D341Med (cell line): Measurements from ENCODE around the gene TMCC2.
A peak's percentile ranks its signal among the peaks of the same experiment; 100 is the strongest.
"Not testable (repeated sequence)": the region's sequence is repeated elsewhere in the genome, so short reads cannot be mapped to it uniquely, and the experiment has no call there.

Experiments
- DNase-seq: peaks from one replicate; pipeline ENCODE4 v3.0.0; 2012; ENCODE audit warnings: low spot score

TMCC2 gene

DNA sequence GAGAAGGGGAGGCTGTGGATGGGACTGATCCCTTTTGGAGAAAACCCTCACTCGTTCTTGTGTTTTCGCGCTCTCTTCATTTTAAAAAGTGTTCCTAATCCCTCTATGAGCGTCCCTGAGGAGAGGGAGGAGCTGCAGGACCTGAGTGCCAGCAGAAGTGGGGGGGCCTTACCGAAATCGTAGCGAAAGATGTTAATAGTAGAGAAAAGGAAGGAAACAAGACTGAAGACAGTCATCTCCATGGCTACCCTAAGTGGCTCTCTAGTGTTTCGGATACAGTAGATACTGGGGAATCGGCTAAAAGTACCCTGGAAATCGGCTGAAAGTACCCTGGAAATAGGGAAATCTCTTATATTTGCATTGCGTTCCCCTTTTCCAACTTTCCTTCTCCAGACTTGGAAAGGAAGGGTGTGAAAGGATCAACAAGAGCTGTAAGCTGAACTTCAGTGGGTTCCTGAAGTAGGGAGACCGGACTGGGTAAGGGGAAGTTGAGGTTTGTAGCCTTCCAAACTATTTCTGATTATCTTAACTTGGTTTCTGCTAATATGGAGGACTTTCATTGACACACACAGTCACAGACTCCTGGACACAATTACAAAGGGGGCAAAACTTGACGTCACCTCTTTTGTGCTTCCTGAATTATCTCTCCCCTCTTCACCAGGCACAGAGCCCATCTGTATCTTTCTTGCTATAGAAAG, 15.8 kb upstream of the TMCC2 start:
- DNase-seq: no peak

DNA sequence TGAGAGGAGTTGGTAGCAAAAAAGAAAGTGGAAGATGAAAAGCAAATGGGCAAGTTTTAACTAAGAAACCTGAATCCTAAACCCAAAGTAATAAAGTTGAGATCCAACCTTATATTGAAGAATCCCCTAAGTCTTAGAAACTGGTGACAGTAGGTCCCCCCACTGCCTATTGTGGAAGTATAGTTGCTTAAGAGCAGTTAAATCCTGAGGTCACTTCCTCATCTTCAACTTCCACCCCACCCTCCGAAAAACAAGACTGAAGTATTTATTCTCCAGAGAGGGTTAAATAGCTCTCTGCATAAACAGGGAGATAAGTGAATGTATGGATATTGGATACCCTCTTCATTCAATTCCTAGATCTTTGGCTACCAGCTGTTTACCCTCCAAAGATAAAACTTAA, 13.0 kb upstream of the TMCC2 start:
- no peak for DNase-seq

DNA sequence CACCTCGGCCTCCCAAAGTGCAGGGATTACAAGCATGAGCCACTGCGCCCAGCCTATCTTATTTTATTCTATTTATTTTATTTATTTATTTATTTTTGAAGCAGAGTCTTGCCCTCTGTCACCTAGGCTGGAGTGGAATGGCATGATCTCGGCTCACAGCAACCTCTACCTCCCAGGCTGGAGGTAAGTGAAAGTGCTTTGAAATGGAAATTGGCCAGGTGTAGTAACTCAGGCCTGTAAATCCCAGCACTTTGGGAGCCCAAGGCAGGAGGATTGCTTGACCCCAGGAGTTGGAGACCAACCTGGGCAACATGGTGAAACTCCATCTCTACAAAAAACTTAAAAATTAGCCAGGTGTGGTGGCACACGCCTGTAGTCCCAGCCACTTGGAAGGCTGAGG, 11.2 kb upstream of the TMCC2 start:
- no peak for DNase-seq

DNA sequence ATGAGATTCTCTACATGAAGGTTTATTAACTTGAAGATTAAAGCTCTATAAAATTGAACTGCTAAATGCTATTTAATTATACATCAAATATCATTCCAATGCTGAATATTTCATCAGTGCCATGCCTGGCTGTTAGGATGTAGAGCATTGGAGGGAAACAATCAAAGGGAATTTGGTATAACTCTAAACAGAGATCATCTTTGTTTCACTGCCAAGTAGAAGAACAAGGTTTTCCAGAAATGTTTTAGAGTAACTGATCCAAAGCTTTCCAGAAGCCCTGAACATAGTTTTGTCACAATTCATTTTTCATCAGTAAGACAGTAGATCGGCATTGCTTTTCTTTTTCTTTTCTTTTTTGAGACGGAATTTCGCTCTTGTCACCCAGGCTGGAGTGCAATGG, 10.3 kb upstream of the TMCC2 start:
- no peak for DNase-seq

DNA sequence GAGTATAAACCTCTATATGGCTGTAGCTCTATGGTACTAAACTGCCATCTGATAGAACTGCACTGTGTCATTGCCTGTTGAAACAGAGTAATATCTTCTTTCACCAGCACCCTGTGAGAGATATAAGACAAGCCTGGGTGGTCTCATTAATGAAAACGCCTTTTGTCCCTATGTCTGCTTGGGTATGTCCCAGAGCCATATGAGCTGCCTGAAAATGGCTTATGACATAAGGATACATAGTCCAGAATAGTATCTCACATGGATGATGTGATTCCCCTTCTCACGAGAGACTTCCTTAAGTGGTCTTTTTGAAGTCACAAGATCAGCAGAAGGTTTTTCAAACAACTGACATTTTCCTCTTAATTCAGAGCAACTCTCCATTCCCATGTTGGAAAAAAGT, 7.3 kb upstream of the TMCC2 start:
- no peak for DNase-seq

DNA sequence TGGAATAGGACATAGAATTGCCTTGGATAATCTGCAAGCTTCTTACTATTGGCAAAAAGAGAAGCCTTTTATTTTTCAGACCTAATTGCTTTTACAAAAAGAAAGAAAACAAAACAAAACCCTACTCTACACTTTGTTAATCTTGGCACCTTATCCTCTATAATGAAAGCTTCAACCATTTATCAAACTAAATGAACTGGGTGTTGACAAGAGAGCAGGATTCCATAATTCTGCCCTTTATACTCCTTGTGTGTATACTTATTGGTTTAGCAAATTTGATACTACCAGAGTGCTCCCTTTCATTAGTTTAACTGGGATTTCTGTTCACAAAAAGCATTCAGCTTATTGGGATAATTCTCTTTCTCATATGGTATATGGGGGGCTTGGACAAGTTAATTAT, 3.0 kb upstream of the TMCC2 start:
- DNase-seq: no peak

DNA sequence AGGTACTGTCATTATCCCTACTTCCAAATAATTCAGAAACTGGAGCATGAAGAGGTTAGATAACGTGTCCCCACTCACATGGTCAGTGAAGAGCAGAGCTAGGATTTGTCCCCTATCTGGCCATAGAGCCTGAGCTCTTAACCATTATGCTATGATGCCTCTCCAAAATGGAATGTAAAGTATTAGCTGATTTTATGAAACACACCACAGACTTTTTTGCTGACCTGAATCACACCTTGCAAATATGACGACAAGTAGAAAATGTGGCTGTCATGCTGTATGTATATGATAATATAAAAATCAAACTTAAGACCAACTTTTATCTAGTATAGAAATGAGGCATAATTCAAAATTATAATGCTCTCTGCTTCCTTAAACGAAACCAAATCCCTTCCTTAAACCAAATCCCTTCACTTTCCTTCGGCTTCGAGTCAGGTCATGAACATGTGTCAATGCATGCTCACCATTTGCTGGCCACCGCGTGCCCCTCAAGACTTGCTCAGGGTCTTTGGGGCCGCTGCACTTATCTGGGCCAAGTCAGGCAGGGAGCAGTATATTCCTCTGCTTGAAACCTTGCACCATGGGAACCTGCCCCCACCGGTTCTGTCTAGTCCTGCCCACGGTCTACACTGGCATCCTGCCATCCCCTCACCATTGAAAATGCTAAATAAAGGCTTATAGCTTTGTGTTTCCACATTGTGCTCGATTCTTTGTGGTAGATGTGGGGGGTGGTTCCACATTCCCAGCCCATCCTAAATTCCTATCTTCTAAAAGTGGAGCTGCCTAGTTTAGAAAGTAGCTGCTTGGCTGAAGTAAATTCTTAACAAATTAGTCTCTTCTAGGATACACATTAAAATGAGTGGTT, 1.6 kb upstream of the TMCC2 start:
- DNase-seq: no peak

DNA sequence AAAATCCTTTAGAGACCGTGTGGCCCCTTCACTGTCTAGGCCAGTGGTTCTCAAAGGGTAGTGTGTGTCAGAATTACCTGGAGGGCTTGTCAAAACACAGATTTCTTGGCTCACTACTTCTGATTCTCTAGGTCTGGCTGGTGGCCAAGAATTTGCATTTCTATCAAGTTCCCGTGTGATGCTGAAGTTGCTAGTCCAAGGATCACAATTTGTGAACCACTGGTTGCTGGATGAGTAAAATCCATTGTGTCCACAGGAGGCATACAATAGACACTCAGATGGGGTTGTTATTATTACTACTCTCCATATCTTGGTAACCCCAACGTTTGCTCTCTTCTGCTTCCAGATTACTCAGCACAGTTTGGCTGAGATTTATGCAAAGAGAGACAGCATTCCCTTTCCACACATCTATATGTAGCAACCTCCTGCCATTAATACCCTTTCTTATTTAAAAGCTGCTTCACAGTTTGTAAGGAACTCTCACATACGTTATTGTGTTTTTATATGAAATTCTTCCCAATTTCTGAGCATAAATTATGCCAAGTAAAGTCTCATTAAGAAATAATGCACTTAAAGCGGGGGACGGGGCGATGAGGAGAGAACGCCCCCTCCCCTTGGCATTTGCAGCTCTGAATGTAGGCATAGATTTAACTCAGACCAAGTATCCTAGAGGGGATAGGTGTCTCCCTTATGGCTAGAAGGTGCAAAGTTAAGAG, 720 bp upstream of the TMCC2 start:
- DNase-seq: no peak

DNA sequence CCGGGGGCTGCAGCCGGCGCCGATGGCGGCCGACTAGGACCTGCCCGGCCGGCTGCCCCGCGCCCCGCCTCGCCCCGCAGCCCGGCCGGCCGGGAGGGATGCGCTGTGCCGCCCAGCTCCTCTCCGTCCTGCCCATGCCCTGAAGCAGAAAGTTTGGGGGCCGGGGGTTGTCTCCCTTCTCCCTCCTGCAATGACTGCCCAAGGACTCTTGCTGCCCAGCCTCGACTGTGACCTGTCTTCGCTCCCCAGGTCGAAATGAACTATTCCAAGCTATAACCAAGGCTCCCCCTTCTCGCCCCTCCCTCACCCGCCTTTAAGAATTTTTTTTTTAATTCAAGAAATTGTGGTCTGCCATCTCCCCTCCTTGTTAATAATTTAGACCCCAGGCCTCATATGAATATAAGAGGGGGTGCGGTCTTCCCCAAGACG, 361 bp downstream of the TMCC2 start:
- no peak for DNase-seq

DNA sequence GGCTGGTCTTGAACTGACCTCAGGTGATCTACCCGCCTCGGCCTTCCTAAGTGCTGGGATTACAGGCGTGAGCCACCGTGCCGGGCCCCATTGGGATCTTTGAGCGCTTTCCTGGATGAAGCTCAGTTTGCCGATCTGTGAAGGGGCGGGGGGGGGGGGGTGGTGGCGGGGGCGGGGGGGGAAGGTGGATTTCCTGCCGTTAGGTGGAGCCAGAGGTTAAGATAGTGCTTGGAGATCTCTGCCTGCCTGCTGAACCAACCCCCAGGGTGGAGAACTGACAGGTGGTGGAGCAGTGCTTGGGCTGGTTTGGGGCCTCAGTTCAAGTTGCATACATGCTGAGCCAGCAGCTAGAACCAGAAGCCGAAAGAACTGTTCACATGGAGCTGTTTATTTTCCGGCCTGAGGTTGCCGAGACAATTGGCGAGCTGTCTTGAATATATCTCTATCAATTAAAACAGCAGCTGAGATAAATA, 1.7 kb downstream of the TMCC2 start:
- peak; percentile 93 for DNase-seq

DNA sequence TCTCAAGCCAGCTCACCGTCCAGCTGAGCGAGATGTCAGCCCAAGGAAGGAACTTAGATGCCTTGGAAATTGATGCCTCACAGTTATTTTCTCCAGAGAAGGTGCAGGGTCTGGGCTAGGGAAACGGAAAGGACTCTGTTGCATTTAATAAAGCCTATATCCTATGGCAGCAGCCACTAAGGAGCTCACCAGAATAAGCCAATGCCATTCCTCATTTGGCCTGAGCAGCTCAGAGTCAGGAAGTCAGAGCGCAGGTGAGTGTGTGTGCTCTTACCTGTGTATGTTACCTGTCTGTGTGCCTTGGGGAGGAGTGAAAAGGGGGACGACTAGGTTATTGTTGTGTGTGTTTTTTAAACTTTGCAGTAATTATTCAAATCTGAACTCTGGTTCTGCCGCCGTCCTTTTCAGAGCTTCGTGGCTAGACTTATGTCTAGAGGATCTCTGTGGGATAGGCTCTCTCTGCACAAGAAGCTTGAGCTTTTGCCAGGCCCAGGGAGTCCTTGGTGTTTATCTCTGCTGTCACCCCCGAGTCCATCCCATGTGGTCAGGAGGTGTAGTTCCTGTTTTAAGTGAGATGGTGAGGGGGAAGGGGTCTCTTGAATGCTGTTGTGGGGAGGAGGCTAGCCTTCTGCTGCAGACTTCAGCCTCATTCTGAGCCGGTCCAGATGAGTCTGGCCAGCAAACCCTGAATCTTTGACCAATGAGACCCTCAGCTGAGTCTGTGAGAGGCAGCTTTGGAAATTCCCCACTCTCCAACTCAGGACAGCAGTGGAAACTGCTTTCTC, 2.4 kb downstream of the TMCC2 start:
- no peak for DNase-seq

DNA sequence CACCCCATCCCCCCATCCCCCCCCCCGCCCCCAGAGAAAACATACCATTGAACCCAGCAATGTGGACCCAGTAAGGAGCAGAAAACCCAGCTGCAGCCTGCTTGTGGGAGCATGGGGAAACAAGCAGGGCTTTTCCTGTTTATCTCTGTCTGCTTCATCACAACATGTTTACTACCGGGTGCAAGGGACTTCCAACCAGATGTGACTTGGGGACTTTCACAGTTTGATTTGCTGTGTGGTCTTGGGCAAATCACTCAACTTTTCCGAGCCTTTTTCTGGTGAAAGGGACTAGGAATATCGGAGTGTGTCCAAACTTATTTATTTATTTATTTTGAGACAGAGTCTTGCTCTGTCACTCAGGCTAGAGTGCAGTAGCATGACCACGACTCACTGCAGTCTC, 3.2 kb downstream of the TMCC2 start:
- DNase-seq: no peak

DNA sequence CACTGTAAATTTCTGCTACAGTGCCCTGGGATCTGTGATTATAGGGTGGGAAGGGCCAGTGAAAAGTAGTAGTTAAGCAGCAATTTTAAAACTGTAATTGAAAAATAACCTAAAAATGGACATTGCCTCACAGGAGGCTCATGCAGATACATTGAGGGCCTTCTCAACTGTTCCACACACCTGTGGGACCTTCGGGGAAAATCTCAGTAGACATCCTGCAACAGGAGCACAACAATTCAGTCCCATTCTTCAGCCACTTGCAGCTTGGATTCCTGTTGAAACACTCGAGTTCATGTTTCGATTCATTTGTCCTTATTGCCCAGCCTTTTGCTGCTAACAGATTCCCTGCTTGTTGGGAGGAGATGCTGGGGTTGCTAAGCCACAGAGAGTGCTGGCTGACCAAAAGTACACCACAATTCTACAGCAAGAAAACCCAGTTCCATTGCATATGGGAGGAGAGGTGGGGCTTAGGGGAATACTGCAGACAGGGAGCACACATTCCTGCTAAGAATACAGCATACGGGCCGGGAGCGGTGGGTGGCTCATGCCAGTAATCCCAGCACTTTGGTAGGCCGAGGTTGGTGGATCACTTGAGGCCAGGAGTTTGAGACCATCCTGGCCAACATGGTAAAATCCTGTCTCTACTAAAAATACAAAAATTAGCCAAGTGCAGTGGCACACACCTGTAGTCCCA, 4.5 kb downstream of the TMCC2 start:
- DNase-seq: no peak

DNA sequence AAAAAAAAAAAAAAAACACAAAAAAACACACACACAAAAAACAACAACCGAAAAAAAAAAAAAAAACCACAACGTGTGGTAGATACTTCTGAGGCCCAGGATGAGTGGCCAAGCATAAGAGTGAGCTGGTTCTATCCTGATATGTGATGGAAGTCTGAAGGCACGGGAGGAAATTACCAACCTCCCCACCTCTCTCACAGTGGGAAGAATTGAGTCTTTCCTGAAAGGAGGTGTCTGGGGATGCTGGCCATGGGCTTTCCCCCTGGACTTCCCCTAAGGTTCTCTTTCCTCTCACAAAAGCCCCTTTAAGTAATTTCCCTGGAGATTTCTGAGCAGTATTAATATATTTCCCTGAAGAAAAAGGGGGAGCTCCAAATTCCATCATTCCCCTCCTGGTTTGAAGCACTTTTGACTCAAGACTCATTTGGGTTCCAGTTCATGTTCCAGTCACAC, 5.2 kb downstream of the TMCC2 start:
- no peak for DNase-seq

DNA sequence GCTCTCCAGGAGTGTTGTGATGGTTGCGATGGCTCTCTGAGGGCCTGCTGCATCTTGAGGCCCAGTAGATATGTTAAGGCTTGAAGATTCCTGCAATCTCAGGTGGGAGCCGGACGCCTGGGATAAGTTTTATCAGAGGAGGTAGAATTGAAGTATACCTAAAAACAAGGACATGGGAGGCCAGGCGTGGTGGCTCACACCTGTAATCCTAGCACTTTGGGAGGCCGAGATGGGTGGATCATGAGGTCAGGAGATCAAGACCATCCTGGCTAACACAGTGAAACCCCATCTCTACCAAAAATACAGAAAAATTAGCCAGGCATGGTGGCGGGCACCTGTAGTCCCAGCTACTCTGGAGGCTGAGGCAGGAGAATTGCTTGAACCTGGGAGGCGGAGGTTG, 6.2 kb downstream of the TMCC2 start:
- not testable (repeated sequence) for DNase-seq

DNA sequence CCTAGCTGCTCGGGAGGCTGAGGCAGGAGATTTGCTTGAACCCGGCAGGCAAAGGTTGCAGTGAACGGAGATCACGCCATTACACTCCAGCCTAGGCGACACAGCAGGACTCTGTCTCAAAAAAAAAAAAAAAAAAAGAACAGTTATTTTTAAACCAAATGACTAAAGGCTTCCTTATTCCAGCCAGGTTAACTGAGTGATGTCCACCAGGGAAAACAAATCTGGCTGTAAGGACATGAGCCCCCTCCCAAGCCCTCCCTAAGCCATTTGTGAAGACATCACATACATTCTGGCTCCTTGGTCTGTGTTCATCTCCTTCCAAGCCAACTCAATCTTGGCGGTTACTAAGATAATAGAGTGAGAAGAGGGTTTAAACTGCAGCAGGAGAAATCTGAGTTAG, 8.2 kb downstream of the TMCC2 start:
- no peak for DNase-seq

DNA sequence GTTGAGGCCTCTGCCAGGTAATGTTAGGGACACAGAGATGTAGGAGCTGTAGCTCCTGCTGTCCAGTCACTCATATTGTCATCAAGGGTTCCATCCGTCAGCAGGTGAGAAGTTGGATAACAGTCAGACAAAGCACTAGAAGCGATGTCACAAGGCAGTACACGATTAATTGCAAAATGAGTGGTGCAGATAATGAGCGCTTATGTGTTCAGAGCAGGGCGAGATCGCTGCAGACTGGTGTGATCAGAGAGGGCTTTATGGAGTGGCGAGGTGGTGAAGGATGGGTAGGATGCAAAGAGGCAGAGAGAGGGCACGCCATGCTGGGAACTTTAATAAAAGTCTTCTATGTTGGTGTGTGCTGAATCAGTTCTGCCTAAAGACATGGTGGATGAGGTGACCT, 8.8 kb downstream of the TMCC2 start:
- DNase-seq: no peak

DNA sequence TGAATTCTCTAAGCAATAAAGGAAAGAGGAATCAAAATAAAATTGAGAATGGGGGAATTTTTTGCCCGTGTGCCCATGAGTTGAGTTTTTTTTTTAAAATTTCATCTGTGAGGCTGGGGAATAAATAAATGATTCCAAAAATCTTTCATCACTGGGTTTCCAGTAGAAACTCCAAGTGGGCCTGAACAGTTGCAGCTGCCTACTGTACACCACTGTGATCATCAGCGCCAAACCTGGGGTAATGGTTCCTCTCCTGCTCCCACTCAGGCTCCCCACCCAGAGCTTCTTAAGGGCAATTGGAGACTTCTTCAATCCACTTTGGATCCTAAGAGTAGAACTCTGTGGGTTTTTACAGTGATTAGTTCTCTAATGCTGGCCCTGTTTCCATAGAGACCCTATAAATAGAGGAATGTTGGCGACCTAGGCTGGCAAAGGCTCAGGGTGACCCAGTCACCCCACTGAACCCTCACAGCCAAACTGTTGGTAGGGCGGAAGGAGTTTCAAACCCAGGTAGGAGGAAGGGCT, 9.3 kb downstream of the TMCC2 start:
- no peak for DNase-seq

DNA sequence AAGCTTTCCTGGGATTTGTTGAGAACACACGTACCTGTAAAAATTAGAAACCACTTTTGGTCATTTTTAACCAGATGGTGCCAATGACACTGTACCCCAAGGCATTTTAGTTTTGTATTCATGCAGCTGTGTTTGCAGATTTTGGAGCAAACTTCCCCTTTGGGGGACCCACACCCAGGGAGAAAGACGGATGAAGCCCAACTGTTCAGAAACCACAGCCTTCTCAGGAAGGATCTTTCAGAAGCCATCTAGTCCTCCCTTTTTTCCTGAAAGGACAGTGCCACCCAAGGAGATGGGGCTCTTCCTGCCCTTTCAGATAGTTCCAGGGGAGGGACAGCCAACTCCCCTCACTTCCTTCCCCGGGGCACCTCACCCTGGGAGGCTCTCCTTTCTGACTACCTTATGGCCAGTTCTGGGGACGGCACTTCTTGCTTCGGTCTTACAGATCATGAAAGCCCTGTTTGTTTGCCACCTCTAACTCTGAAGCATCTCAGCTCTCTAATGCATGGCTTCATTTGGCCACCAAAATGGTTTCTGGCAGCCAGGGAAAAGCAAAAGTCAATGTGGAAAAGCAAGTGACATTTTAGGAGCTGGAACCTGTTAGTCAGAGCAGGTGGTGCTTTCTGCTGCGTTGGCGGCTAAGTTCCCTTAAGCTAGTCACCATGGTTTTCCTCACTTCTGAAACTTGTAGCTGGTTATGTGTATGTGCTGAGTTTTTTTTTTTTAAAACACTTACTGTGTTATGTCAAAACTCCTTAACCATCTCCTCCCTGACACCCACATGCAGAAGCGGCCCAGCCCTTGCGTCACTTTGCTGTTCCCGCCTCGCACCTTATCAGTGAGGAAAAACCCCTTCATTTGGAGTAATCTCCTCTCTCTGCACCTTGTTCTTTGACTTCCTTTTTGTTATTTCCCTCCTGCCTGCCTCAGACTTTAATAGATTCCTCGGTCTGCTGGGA, 10.1 kb downstream of the TMCC2 start:
- DNase-seq: no peak

DNA sequence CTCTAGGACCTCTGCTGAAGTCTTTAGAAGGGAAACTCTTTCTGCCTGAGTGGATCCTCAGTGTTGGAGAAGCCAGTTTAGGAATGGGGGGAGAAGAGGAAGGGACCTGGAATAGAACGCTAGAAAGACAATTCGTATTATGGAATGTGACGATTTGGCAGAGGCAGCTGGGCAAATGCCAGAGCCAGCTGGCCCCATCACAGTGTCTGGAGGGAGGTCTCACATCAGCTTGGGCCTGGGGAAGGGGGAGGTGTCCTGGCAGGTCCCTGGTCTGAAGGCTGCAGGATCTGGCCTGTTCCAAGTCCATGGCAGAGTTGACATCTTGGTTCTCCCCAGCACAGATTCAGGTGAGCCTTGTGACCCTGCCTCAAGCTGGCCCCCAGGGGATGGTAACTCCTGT, 11.3 kb downstream of the TMCC2 start:
- no peak for DNase-seq
